Fibroblast of lung (primary cell): Measurements from ENCODE around the gene CFAP61. TPM values are rescaled to one million over a fixed set of nuclear protein-coding genes. Genes with fewer than 3 reads are reported as not detected.

ENCODE experiments used
- DNase-seq, 2 donors: peaks; one replicate each; pipeline versions ENCODE4 v3.0.0 to v3.0.0-alpha.2; 2010; ENCODE audit warnings: low read depth in 2 of 2
- H2AFZ ChIP-seq: 2 replicates; pipeline ENCODE4 v1.5.1; 2012; ENCODE audit warnings: low read length, control low read depth, inconsistent platforms
- H3K27ac ChIP-seq: 2 replicates; pipeline ENCODE4 v1.5.1; 2011; ENCODE audit warnings: low read length, control low read depth; ENCODE audit not compliant: insufficient read depth
- H3K27me3 ChIP-seq: 2 replicates; pipeline ENCODE4 v1.5.1; 2011; ENCODE audit warnings: mild to moderate bottlenecking, low read length; ENCODE audit not compliant: control insufficient read depth, insufficient read depth
- H3K36me3 ChIP-seq: 2 replicates; pipeline ENCODE4 v1.5.1; 2011; ENCODE audit warnings: low read length; ENCODE audit not compliant: control insufficient read depth, insufficient read depth
- H3K4me1 ChIP-seq: 2 replicates; pipeline ENCODE4 v1.5.1; 2011; ENCODE audit warnings: low read length; ENCODE audit not compliant: control insufficient read depth, insufficient read depth; ENCODE audit errors: extremely low read depth
- H3K4me2 ChIP-seq: 2 replicates; pipeline ENCODE4 v1.5.1; 2011; ENCODE audit warnings: low read length, control low read depth; ENCODE audit not compliant: insufficient read depth; ENCODE audit errors: extremely low read depth
- H3K4me3 ChIP-seq, 4 experiments: fragments of 200-600 bp in 1 of 4; sonication (generic) in 1 of 4; replicated peaks in 1 of 4; 2 replicates each; pipeline ENCODE4 v1.5.1; 2011 to 2016; ENCODE audit warnings: low read length in 4 of 4, low read depth in 3 of 4, mild to moderate bottlenecking in 3 of 4, control low read depth in 2 of 4, inconsistent platforms in 1 of 4, mixed read lengths in 1 of 4; ENCODE audit not compliant: insufficient read depth in 1 of 4; ENCODE audit errors: control extremely low read depth in 1 of 4
- H3K79me2 ChIP-seq: 2 replicates; pipeline ENCODE4 v1.5.1; 2012; ENCODE audit warnings: mild to moderate bottlenecking, low read length, inconsistent platforms; ENCODE audit not compliant: control insufficient read depth, insufficient read depth
- H3K9ac ChIP-seq: 2 replicates; pipeline ENCODE4 v1.5.1; 2011; ENCODE audit warnings: mild to moderate bottlenecking, low read length, control low read depth; ENCODE audit not compliant: insufficient read depth
- H3K9me3 ChIP-seq: 2 replicates; pipeline ENCODE4 v1.5.1; 2012; ENCODE audit warnings: low read depth, low read length; ENCODE audit not compliant: control insufficient read depth, insufficient read depth
- H4K20me1 ChIP-seq: 2 replicates; pipeline ENCODE4 v1.5.1; 2011; ENCODE audit warnings: low read length; ENCODE audit not compliant: control insufficient read depth, insufficient read depth; ENCODE audit errors: extremely low read depth
- EZH2 ChIP-seq: IDR thresholded peaks from 2 replicates; pipeline ENCODE4 v1.5.1; 2012; ENCODE audit warnings: low read length, control low read depth, mild to moderate bottlenecking; ENCODE audit errors: missing control alignments
- polyA plus RNA-seq, 2 donors: library from polyadenylated mRNA; depleted of rRNA in 1 of 2; stranded (reverse) in 1 of 2; unstranded in 1 of 2; fragments of >200 nt; gene quantifications; 2 replicates each; pipeline ENCODE4 v1.2.1, GENCODE V29; 2011 to 2012; ENCODE audit warnings: missing spikeins in 1 of 2
- total RNA-seq: library from RNA; depleted of rRNA; stranded (reverse); fragments of >200 nt; gene quantifications from 2 replicates; pipeline ENCODE4 v1.2.1, GENCODE V29; 2014
- TF ChIP-seq, protein P1 (sequence below), 2 donors: IDR thresholded peaks in 1 of 2; conservative IDR thresholded peaks in 1 of 2; 1 replicate in 1 of 2; 2 replicates in 1 of 2; pipeline ENCODE4 v1.5.1; 2011 to 2012; ENCODE audit warnings: low read length in 2 of 2, control low read depth in 1 of 2, inconsistent platforms in 1 of 2, low read depth in 1 of 2, mild to moderate bottlenecking in 1 of 2

The CFAP61 gene
- total and polyA plus RNA-seq, 2 donors (not counting 1 experiment from before 2014, with no cell fraction given) = not detected

DNA sequence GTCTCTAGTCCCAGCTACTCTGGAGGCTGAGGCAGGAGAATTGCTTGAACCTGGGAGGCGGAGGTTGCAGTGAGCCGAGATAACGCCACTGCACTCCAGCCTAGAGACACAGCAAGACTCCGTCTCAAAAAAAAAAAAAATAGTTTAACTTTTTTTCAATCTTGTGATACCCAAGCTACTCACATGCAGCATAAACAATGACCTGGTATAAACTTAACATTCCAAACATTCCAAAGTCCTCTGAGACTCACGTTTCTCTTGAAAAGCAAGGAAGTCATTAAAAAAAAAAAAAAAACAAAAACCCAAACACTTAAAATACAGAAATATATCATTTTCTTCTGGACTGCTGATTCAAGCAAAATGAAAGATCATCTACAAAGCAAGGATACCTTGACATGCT is 14.4 kb upstream of the CFAP61 start:
- Histone ChIP-seq H3K9me3 (no peaks in the 10 kb centered on the region), H3K79me2 (no peaks in the 10 kb centered on the region), H3K4me1 (no peaks in the 10 kb centered on the region), H3K27ac (no peak overlapping the region), H3K36me3 (peaks cover 16% of the 10 kb centered on the region), H3K4me2 (no peak overlapping the region), H3K27me3 (no peaks in the 10 kb centered on the region), H3K4me3 (no peak overlapping the region), H2AFZ (no peak overlapping the region), H3K9ac (no peak overlapping the region), H4K20me1 (no peaks in the 10 kb centered on the region)
- DNase-seq = peak in 1 of 2 donors; percentile 56
- TF ChIP-seq EZH2 = no peak
- TF ChIP-seq, protein P1, sequence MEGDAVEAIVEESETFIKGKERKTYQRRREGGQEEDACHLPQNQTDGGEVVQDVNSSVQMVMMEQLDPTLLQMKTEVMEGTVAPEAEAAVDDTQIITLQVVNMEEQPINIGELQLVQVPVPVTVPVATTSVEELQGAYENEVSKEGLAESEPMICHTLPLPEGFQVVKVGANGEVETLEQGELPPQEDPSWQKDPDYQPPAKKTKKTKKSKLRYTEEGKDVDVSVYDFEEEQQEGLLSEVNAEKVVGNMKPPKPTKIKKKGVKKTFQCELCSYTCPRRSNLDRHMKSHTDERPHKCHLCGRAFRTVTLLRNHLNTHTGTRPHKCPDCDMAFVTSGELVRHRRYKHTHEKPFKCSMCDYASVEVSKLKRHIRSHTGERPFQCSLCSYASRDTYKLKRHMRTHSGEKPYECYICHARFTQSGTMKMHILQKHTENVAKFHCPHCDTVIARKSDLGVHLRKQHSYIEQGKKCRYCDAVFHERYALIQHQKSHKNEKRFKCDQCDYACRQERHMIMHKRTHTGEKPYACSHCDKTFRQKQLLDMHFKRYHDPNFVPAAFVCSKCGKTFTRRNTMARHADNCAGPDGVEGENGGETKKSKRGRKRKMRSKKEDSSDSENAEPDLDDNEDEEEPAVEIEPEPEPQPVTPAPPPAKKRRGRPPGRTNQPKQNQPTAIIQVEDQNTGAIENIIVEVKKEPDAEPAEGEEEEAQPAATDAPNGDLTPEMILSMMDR (conservative IDR thresholded peaks at IDR 0.05 in 1 of 2, IDR thresholded peaks at IDR 0.05 in 1 of 2; ENCODE audit: low read depth in 1 of 2, low read length in 2 of 2) = no peak

DNA sequence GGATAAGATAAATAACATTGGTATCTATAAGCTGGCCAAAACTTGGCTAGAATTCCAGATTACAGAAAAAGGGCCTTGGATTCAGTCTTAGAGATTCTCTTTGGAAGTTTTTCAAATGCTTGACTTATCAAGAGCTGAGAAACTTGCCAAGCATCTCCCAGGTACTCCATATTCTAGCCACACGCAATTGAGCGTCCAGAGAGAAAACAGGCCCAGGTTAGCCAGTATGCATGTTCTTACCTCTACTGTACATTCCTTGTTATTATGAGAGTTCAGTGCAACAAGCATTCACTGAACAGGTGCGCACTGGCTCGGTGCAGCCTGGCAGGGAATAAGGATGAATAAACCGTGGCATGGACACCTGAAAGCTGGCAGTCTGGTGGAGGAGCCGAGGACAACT is 13.7 kb upstream of the CFAP61 start:
- no peak overlapping the region for H3K27ac ChIP-seq
- no peaks in the 10 kb centered on the region for H4K20me1 ChIP-seq
- H2AFZ ChIP-seq = no peak overlapping the region
- TF ChIP-seq, protein P1 (conservative IDR thresholded peaks at IDR 0.05 in 1 of 2, IDR thresholded peaks at IDR 0.05 in 1 of 2; ENCODE audit: low read depth in 1 of 2, low read length in 2 of 2) = no peak
- no peak for TF ChIP-seq EZH2
- H3K36me3 ChIP-seq = peaks cover 16% of the 10 kb centered on the region
- H3K9me3 ChIP-seq = no peaks in the 10 kb centered on the region
- H3K4me2 ChIP-seq = no peak overlapping the region
- H3K4me1 ChIP-seq = no peaks in the 10 kb centered on the region
- H3K4me3 ChIP-seq = no peak overlapping the region
- H3K79me2 ChIP-seq = no peaks in the 10 kb centered on the region
- no peaks in the 10 kb centered on the region for H3K27me3 ChIP-seq
- DNase-seq = no peak
- H3K9ac ChIP-seq = no peak overlapping the region

DNA sequence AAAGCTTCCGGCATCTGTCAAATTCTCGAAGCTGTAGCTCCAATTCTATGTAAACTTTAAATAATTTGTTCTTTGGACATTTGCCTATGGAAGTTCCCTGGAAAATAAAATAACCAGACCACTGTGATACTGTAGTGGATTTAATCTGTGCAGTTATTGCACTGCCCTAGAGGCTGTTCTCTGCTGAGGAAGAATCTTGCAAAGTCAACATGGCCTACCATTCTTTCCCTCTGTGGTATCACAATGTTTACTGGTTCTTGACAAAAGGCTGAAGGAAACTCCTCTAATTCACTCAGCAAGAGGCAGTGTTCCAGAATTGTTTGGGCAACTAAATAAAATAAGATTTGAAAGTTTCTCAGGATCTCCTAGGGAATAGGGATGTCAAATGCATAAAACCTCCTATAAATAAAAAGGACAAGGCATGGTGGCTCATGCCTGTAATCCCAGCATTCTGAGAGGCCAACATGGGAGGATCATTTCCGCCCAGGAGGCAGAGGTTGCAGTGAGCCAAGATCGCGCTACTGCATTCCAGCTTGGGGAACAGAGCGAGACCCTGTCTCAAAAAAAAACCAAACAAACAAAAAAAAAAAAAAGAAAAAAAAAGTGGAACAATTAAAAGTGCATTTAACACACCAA is 12.5 kb upstream of the CFAP61 start:
- H3K4me3 ChIP-seq = no peak overlapping the region
- H3K9me3 ChIP-seq = no peaks in the 10 kb centered on the region
- DNase-seq = no peak
- H3K27me3 ChIP-seq = no peaks in the 10 kb centered on the region
- no peaks in the 10 kb centered on the region for H3K4me1 ChIP-seq
- no peaks in the 10 kb centered on the region for H3K79me2 ChIP-seq
- TF ChIP-seq, protein P1 (conservative IDR thresholded peaks at IDR 0.05 in 1 of 2, IDR thresholded peaks at IDR 0.05 in 1 of 2; ENCODE audit: low read depth in 1 of 2, low read length in 2 of 2) = no peak
- no peak for TF ChIP-seq EZH2
- no peak overlapping the region for H3K4me2 ChIP-seq
- no peak overlapping the region for H2AFZ ChIP-seq
- H4K20me1 ChIP-seq = no peaks in the 10 kb centered on the region
- H3K27ac ChIP-seq = no peak overlapping the region
- peaks cover 15% of the 10 kb centered on the region for H3K36me3 ChIP-seq
- H3K9ac ChIP-seq = no peak overlapping the region
